Neural progenitor cell (in vitro differentiated cells): ENCODE measurements around the gene AGK. TPM values are rescaled to one million over a fixed set of nuclear protein-coding genes. Genes with fewer than 3 reads are reported as not detected.

ENCODE experiments used
- DNase-seq: peaks from one replicate; pipeline ENCODE4 v3.0.0-alpha.2; 2016; ENCODE audit warnings: low spot score
- H2AFZ ChIP-seq: fragments of 200-600 bp; sonication (generic); replicated peaks from 2 replicates; pipeline ENCODE4 v1.6.1; 2016; ENCODE audit warnings: antibody characterized with exemption
- H3F3A ChIP-seq: fragments of 200-600 bp; sonication (generic); 2 replicates; pipeline ENCODE4 v1.6.1; 2016; ENCODE audit warnings: antibody characterized with exemption, low read depth
- H3K27ac ChIP-seq: fragments of 200-600 bp; sonication (generic); 2 replicates; pipeline ENCODE4 v1.5.1; 2016; ENCODE audit warnings: mild to moderate bottlenecking
- H3K27me3 ChIP-seq: fragments of 200-600 bp; sonication (generic); 2 replicates; pipeline ENCODE4 v1.6.1; 2016; ENCODE audit warnings: mild to moderate bottlenecking, moderate library complexity
- H3K36me3 ChIP-seq: fragments of 200-600 bp; sonication (generic); 2 replicates; pipeline ENCODE4 v1.5.1; 2016
- H3K4me1 ChIP-seq: fragments of 200-600 bp; sonication (generic); 2 replicates; pipeline ENCODE4 v1.6.1; 2016; ENCODE audit warnings: mixed run types
- H3K4me2 ChIP-seq: fragments of 200-600 bp; sonication (generic); 2 replicates; pipeline ENCODE4 v1.6.1; 2016
- H3K4me3 ChIP-seq: fragments of 200-600 bp; sonication (generic); 2 replicates; pipeline ENCODE4 v1.5.1; 2016
- H3K79me2 ChIP-seq: fragments of 200-600 bp; sonication (generic); 2 replicates; pipeline ENCODE4 v1.6.1; 2016; ENCODE audit warnings: low read depth
- H3K9ac ChIP-seq: fragments of 200-600 bp; sonication (generic); 2 replicates; pipeline ENCODE4 v1.6.1; 2016
- H3K9me3 ChIP-seq: fragments of 200-600 bp; sonication (generic); 2 replicates; pipeline ENCODE4 v1.5.1; 2016; ENCODE audit warnings: low read depth
- H4K20me1 ChIP-seq: fragments of 200-600 bp; sonication (generic); 2 replicates; pipeline ENCODE4 v1.6.1; 2016; ENCODE audit warnings: low read depth
- H3K27ac Mint-ChIP-seq: 3 replicates; pipeline ENCODE4 v1.8.0; 2021; ENCODE audit warnings: mixed read lengths
- H3K27me3 Mint-ChIP-seq: 2 replicates; pipeline ENCODE4 v1.8.0; 2022; ENCODE audit warnings: low read depth, mild to moderate bottlenecking, inconsistent platforms, moderate library complexity, mixed read lengths; ENCODE audit not compliant: insufficient read depth
- H3K36me3 Mint-ChIP-seq: 3 replicates; pipeline ENCODE4 v1.8.0; 2021; ENCODE audit warnings: mixed read lengths
- H3K4me1 Mint-ChIP-seq: 3 replicates; pipeline ENCODE4 v1.8.0; 2021; ENCODE audit warnings: mixed read lengths
- H3K4me3 Mint-ChIP-seq: 3 replicates; pipeline ENCODE4 v1.8.0; 2021; ENCODE audit warnings: mild to moderate bottlenecking, moderate library complexity, mixed read lengths
- H3K9me3 Mint-ChIP-seq: 3 replicates; pipeline ENCODE4 v1.8.0; 2020; ENCODE audit warnings: mixed read lengths
- CTCF ChIP-seq: fragments of 200-600 bp; sonication (generic); IDR thresholded peaks from 2 replicates; pipeline ENCODE4 v1.5.1; 2017; ENCODE audit warnings: antibody characterized with exemption, mild to moderate bottlenecking
- EZH2 ChIP-seq: fragments of 200-600 bp; sonication (generic); IDR thresholded peaks from 2 replicates; pipeline ENCODE4 v1.6.1; 2017; ENCODE audit warnings: antibody characterized with exemption, mild to moderate bottlenecking, moderate library complexity
- EZH2phosphoT487 ChIP-seq: fragments of 200-600 bp; sonication (generic); IDR thresholded peaks from 2 replicates; pipeline ENCODE4 v1.6.1; 2017; ENCODE audit warnings: antibody characterized with exemption
- total RNA-seq: library from RNA; depleted of rRNA; stranded (reverse); fragments of >200 nt; gene quantifications from 2 replicates; pipeline ENCODE4 v1.2.3, GENCODE V29; 2015; ENCODE audit warnings: low replicate concordance

Gene AGK
- total RNA-seq, 1 donor from 2014 or later, result 42.6 TPM

GRCh38 chr7:141674171-141674671 lies 123.0 kb downstream of the AGK start:
- H3K4me1 ChIP-seq, result peaks cover 15% of the 10 kb centered on the region
- no peaks in the 10 kb centered on the region for H3K79me2 ChIP-seq
- peaks cover 25% of the 10 kb centered on the region for H3K4me1 Mint-ChIP-seq
- peak overlapping the region; percentile 35 for H3K4me3 ChIP-seq
- peaks cover 19% of the 10 kb centered on the region for H3K36me3 Mint-ChIP-seq
- peaks cover 2% of the 10 kb centered on the region for H3K27me3 Mint-ChIP-seq
- peak overlapping the region; percentile 97 for H3K27ac Mint-ChIP-seq
- H3K9me3 Mint-ChIP-seq, result peaks cover 6% of the 10 kb centered on the region
- H3K27me3 ChIP-seq, result no peaks in the 10 kb centered on the region
- peak overlapping the region; percentile 73 for H3K4me2 ChIP-seq
- H3K9ac ChIP-seq, result no peak overlapping the region
- peaks cover 23% of the 10 kb centered on the region for H3F3A ChIP-seq
- no peaks in the 10 kb centered on the region for H4K20me1 ChIP-seq
- H3K27ac ChIP-seq, result peak overlapping the region; percentile 98
- peak; percentile 92 for DNase-seq
- no peaks in the 10 kb centered on the region for H3K36me3 ChIP-seq
- TF ChIP-seq EZH2 (no peak), EZH2phosphoT487 (no peak), CTCF (no peak)
- peak overlapping the region; percentile 76 for H3K4me3 Mint-ChIP-seq
- no peaks in the 10 kb centered on the region for H3K9me3 ChIP-seq
- H2AFZ ChIP-seq, result peak overlapping the region; percentile 39

GRCh38 chr7:141674702-141675101 lies 123.5 kb downstream of the AGK start:
- peaks cover 15% of the 10 kb centered on the region for H3K4me1 ChIP-seq
- Mint-ChIP-seq H3K27ac (peak overlapping the region; percentile 97), H3K27me3 (peaks cover 2% of the 10 kb centered on the region), H3K4me1 (peaks cover 25% of the 10 kb centered on the region), H3K36me3 (peaks cover 19% of the 10 kb centered on the region), H3K9me3 (peaks cover 6% of the 10 kb centered on the region), H3K4me3 (peak overlapping the region; percentile 76)
- no peaks in the 10 kb centered on the region for H3K9me3 ChIP-seq
- H3K79me2 ChIP-seq, result no peaks in the 10 kb centered on the region
- H3K4me3 ChIP-seq, result peak overlapping the region; percentile 35
- H3K27me3 ChIP-seq, result no peaks in the 10 kb centered on the region
- no peaks in the 10 kb centered on the region for H4K20me1 ChIP-seq
- TF ChIP-seq CTCF (peak; percentile 92), EZH2 (no peak), EZH2phosphoT487 (no peak)
- no peak overlapping the region for H3K9ac ChIP-seq
- peaks cover 23% of the 10 kb centered on the region for H3F3A ChIP-seq
- no peak overlapping the region for H2AFZ ChIP-seq
- peak overlapping the region; percentile 73 for H3K4me2 ChIP-seq
- peak; percentile 80 for DNase-seq
- H3K36me3 ChIP-seq, result no peaks in the 10 kb centered on the region
- H3K27ac ChIP-seq, result peak overlapping the region; percentile 98

GRCh38 chr7:141675436-141676215 lies 124.4 kb downstream of the AGK start:
- no peak overlapping the region for H3K9ac ChIP-seq
- Mint-ChIP-seq H3K4me3 (no peak overlapping the region), H3K27ac (no peak overlapping the region), H3K36me3 (peaks cover 22% of the 10 kb centered on the region), H3K27me3 (peaks cover 2% of the 10 kb centered on the region), H3K4me1 (peaks cover 25% of the 10 kb centered on the region), H3K9me3 (peaks cover 6% of the 10 kb centered on the region)
- H3K9me3 ChIP-seq, result no peaks in the 10 kb centered on the region
- no peaks in the 10 kb centered on the region for H3K27me3 ChIP-seq
- H3K79me2 ChIP-seq, result no peaks in the 10 kb centered on the region
- no peaks in the 10 kb centered on the region for H4K20me1 ChIP-seq
- peak overlapping the region; percentile 98 for H3K27ac ChIP-seq
- peaks cover 23% of the 10 kb centered on the region for H3F3A ChIP-seq
- H3K36me3 ChIP-seq, result no peaks in the 10 kb centered on the region
- H3K4me2 ChIP-seq, result no peak overlapping the region
- peaks cover 15% of the 10 kb centered on the region for H3K4me1 ChIP-seq
- H2AFZ ChIP-seq, result no peak overlapping the region
- no peak overlapping the region for H3K4me3 ChIP-seq
- no peak for TF ChIP-seq CTCF
- no peak for TF ChIP-seq EZH2phosphoT487
- TF ChIP-seq EZH2, result no peak
- no peak for DNase-seq
